ENCODE data around the gene MST1R. TPM values are rescaled to one million over a fixed set of nuclear protein-coding genes. Genes with fewer than 3 reads are reported as not detected.

Gene MST1R
- total and polyA plus RNA-seq, 4 experiments from 2014 or later, result 0.38 to 1.3 (median 1.3) TPM; not detected in 1

DNA sequence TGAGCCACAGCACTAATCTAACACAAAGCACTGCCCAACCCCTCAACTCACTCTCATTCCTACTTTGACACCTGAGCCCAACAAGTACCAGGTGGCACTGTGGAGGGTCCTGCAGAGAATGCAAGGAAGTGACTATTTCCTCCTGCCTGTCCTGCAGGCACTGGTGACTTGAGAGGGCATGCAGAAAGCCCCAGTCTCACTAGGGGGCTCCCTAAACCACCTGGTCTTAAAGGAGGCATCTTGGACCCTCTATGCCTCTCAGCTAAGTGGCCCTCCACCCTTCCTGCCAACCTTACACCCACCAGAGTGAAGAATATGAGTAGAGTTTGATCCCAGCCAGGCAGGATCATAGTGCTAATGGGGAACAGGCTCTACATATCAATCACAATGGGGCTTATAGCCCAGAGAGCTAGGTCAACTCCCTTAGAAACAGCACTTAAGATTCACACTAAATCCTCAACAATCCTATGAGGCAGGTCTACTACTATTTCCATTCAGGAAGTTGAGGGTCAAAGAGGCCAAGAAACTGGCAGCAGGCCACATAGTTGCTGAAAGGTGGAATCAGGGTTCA lies 62.5 kb downstream of the MST1R start:
- H3K36me3 ChIP-seq (ENCODE audit: insufficient read depth, low read length), result no peaks in the 10 kb centered on the region
- ChIA-PET POLR2A (ENCODE audit: partially characterized antibody) (interaction anchor here (1.1 to 7.1 kb wide), 2 partner anchors 13 to 37 kb away, joined by 3 to 121 read pairs; partner anchors contain the start of gene INKA1), CTCF (ENCODE audit: partially characterized antibody) (interaction anchor here (1.2 to 15.0 kb wide), 6 partner anchors 9 to 301 kb away, joined by 3 to 310 read pairs (median 5); partner anchors contain the start of genes CDHR4, INKA1 and UBA7)
- H3K27ac ChIP-seq (ENCODE audit: low read depth, low read length), result no peak overlapping the region
- no peak overlapping the region for H3K4me3 ChIP-seq (ENCODE audit: low read length in 2 of 2)
- DNase-seq, result no peak
- Mint-ChIP-seq H3K4me1 (peaks cover 0 to 2% (median under 1%) of the 10 kb centered on the region in 4 donors), H3K9me3 (peaks cover 0 to 2% (median 0%) of the 10 kb centered on the region in 8 donors), H3K4me3 (no peak overlapping the region), H3K27ac (peak overlapping the region in 1 of 7 donors; percentile 17), H3K36me3 (no peaks in the 10 kb centered on the region), H3K27me3 (no peaks in the 10 kb centered on the region)
- intact Hi-C loops (cut with micrococcal nuclease), result no loop called here
- no peaks in the 10 kb centered on the region for H3K4me1 ChIP-seq (ENCODE audit: insufficient read depth, low read length)
- no peaks in the 10 kb centered on the region for H3K27me3 ChIP-seq (ENCODE audit: insufficient read depth, low read length)
- no peaks in the 10 kb centered on the region for H3K9me3 ChIP-seq (ENCODE audit: control insufficient read depth in 1 of 2, low read length in 2 of 2)

DNA sequence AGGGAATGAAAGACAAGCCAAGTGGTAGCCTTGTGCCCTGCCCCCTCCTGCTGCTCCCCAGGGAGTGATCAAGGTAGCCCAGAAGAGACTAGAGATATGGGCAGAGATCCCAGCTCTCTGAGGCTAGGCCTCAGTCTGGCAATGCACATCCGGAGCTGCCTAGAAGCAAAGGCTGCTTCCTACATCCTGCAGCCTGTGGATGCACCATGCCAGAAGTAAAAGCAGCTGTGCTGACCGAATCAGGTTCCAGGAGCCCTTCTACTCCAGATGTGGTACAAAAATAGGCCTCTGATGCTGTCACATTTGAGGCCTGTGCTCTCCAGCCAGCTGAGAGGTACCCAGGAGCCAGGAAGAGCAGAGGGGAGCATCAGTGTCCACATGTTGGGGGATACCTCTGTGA lies 63.3 kb downstream of the MST1R start:
- Histone ChIP-seq H3K4me1 (ENCODE audit: insufficient read depth, low read length) (no peaks in the 10 kb centered on the region), H3K9me3 (ENCODE audit: control insufficient read depth in 1 of 2, low read length in 2 of 2) (no peaks in the 10 kb centered on the region), H3K36me3 (ENCODE audit: insufficient read depth, low read length) (no peaks in the 10 kb centered on the region), H3K27ac (ENCODE audit: low read depth, low read length) (no peak overlapping the region), H3K27me3 (ENCODE audit: insufficient read depth, low read length) (no peaks in the 10 kb centered on the region), H3K4me3 (ENCODE audit: low read length in 2 of 2) (no peak overlapping the region)
- peaks cover 0 to 2% (median 0%) of the 10 kb centered on the region in 8 donors for H3K9me3 Mint-ChIP-seq
- CTCF ChIA-PET (ENCODE audit: partially characterized antibody), result interaction anchor here (1.3 to 15.0 kb wide), 5 partner anchors 8 to 300 kb away, joined by 3 to 310 read pairs (median 5); partner anchors contain the start of genes CDHR4, INKA1 and UBA7
- H3K4me1 Mint-ChIP-seq, result peaks cover 0 to 2% (median under 1%) of the 10 kb centered on the region in 4 donors
- H3K4me3 Mint-ChIP-seq, result no peak overlapping the region
- H3K36me3 Mint-ChIP-seq, result no peaks in the 10 kb centered on the region
- intact Hi-C loops (cut with micrococcal nuclease), result no loop called here
- H3K27me3 Mint-ChIP-seq, result no peaks in the 10 kb centered on the region
- no peak for DNase-seq
- POLR2A ChIA-PET (ENCODE audit: partially characterized antibody), result interaction anchor here (1.1 to 7.1 kb wide), 2 partner anchors 12 to 36 kb away, joined by 3 to 121 read pairs; partner anchors contain the start of gene INKA1
- H3K27ac Mint-ChIP-seq, result no peak overlapping the region

DNA sequence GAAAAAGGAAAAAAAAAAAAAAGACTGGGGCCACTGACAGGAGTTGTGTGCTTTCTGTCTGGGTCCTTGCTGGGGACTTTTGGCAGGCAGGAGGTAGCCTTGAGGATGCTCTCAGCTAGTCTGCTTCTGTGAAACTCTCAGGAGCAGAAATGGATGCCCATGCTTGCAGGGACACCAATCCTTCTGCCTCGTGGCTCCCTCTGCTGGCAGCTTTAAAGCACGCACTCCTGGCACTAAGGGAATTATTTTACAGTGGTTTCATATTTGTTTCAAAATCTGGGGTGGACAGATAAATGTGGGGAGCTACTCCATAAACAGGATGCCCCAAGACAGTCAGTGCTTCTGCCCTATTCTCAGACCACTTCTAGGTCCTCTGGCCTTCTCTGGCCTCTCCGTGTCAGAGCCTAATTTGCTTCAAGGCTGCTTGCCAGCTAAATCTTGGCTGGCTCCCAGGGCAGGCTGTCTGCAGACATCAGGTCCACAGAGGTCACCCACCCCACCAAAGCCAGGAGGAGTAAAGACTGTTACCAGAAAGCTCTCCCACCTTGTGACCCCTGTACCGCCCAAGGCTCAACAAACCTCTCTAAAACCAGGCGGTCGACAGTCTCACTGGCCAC lies 64.4 kb downstream of the MST1R start:
- Mint-ChIP-seq H3K27ac (no peak overlapping the region), H3K36me3 (no peaks in the 10 kb centered on the region), H3K4me3 (no peak overlapping the region), H3K27me3 (no peaks in the 10 kb centered on the region), H3K4me1 (peaks cover 0 to 2% (median under 1%) of the 10 kb centered on the region in 4 donors), H3K9me3 (peaks cover 0 to under 1% (median 0%) of the 10 kb centered on the region in 8 donors)
- intact Hi-C loops (cut with micrococcal nuclease), result loop anchor here (1.0 to 5.0 kb wide), 3 partner anchors 37 to 300 kb away; no protein-coding TSS in a partner anchor
- H3K4me3 ChIP-seq (ENCODE audit: low read length in 2 of 2), result no peak overlapping the region
- DNase-seq, result peak; percentile 75 to 81 (median 78)
- H3K36me3 ChIP-seq (ENCODE audit: insufficient read depth, low read length), result no peaks in the 10 kb centered on the region
- ChIA-PET POLR2A (ENCODE audit: partially characterized antibody) (interaction anchor here (0.6 to 7.1 kb wide), 8 partner anchors 26 to 300 kb away, joined by 3 to 121 read pairs (median 4); partner anchors contain the start of genes AMIGO3, CDHR4, INKA1 and UBA7), CTCF (ENCODE audit: partially characterized antibody) (interaction anchor here (0.8 to 15.0 kb wide), 28 partner anchors 9 to 302 kb away, joined by 3 to 310 read pairs (median 6); partner anchors contain the start of genes CAMKV, CDHR4, INKA1 and IP6K1)
- no peaks in the 10 kb centered on the region for H3K27me3 ChIP-seq (ENCODE audit: insufficient read depth, low read length)
- H3K9me3 ChIP-seq (ENCODE audit: control insufficient read depth in 1 of 2, low read length in 2 of 2), result no peaks in the 10 kb centered on the region
- no peak overlapping the region for H3K27ac ChIP-seq (ENCODE audit: low read depth, low read length)
- no peaks in the 10 kb centered on the region for H3K4me1 ChIP-seq (ENCODE audit: insufficient read depth, low read length)

Other genes starting within 250 kb of the MST1R start
- 100 to 1,000 TPM; 130 to 136 TPM for gene APEH, start 229.5 kb downstream of the MST1R start, total RNA-seq
- gene APEH, start 229.5 kb downstream of the MST1R start, polyA plus RNA-seq, result 100 to 1,000 TPM; 100 to 140 TPM
- 10 to 100 TPM in 1 of 2 experiments, 1 to 10 TPM in 1; 6.3 to 10.2 TPM for gene MST1, start 214.4 kb downstream of the MST1R start, total RNA-seq
- gene MST1, start 214.4 kb downstream of the MST1R start, polyA plus RNA-seq, result under 1 TPM in 1 of 2 donors, not detected in 1; 0.94 TPM
- 10 to 100 TPM; 69.7 to 74.7 TPM for gene RNF123, start 214.3 kb downstream of the MST1R start, total RNA-seq
- 10 to 100 TPM in 1 of 2 donors, 1 to 10 TPM in 1; 3.1 to 25.0 TPM for gene RNF123, start 214.3 kb downstream of the MST1R start, polyA plus RNA-seq
- gene AMIGO3, start 184.2 kb downstream of the MST1R start, total RNA-seq, result not detected
- not detected for gene AMIGO3, start 184.2 kb downstream of the MST1R start, polyA plus RNA-seq
- gene GMPPB, start 179.9 kb downstream of the MST1R start, total RNA-seq, result 10 to 100 TPM; 59.5 to 61.3 TPM
- 10 to 100 TPM; 22.2 to 24.0 TPM for gene GMPPB, start 179.9 kb downstream of the MST1R start, polyA plus RNA-seq
- 10 to 100 TPM; 50.1 to 60.0 TPM for gene IP6K1, start 117.3 kb downstream of the MST1R start, total RNA-seq
- 10 to 100 TPM; 19.4 to 38.8 TPM for gene IP6K1, start 117.3 kb downstream of the MST1R start, polyA plus RNA-seq
- under 1 TPM in 1 of 2 experiments, not detected in 1; 0.17 TPM for gene CDHR4, start 104.0 kb downstream of the MST1R start, total RNA-seq
- gene CDHR4, start 104.0 kb downstream of the MST1R start, polyA plus RNA-seq, result not detected
- gene INKA1, start 100.6 kb downstream of the MST1R start, total RNA-seq, result 1 to 10 TPM in 1 of 2 experiments, under 1 TPM in 1; 0.55 to 1.2 TPM
- gene INKA1, start 100.6 kb downstream of the MST1R start, polyA plus RNA-seq, result 1 to 10 TPM in 1 of 2 donors, under 1 TPM in 1; 0.45 to 1.5 TPM
- gene UBA7, start 89.9 kb downstream of the MST1R start, total RNA-seq, result 100 to 1,000 TPM; 269 to 299 TPM
- 10 to 100 TPM; 39.8 to 45.7 TPM for gene UBA7, start 89.9 kb downstream of the MST1R start, polyA plus RNA-seq
- gene TRAIP, start 47.3 kb downstream of the MST1R start, total RNA-seq, result 1 to 10 TPM; 4.6 to 6.7 TPM
- gene TRAIP, start 47.3 kb downstream of the MST1R start, polyA plus RNA-seq, result 1 to 10 TPM; 1.0 to 1.9 TPM
- not detected for gene CAMKV, start 34.0 kb downstream of the MST1R start, total RNA-seq
- not detected for gene CAMKV, start 34.0 kb downstream of the MST1R start, polyA plus RNA-seq
- 10 to 100 TPM in 1 of 2 experiments, 1 to 10 TPM in 1; 9.5 to 11.1 TPM for gene MON1A, start 25.9 kb upstream of the MST1R start, total RNA-seq
- gene MON1A, start 25.9 kb upstream of the MST1R start, polyA plus RNA-seq, result 10 to 100 TPM; 15.2 to 16.5 TPM
- 100 to 1,000 TPM; 191 to 194 TPM for gene RBM6, start 36.3 kb upstream of the MST1R start, total RNA-seq
- gene RBM6, start 36.3 kb upstream of the MST1R start, polyA plus RNA-seq, result 10 to 100 TPM; 17.9 to 45.7 TPM
- gene RBM5, start 185.0 kb upstream of the MST1R start, total RNA-seq, result 100 to 1,000 TPM; 377 to 385 TPM
- gene RBM5, start 185.0 kb upstream of the MST1R start, polyA plus RNA-seq, result 10 to 100 TPM; 16.7 to 47.9 TPM

Data from CD4-positive, alpha-beta memory T cell (primary cell).